Mesenteric fat pad (tissue), 1 donor: ENCODE measurements around the gene ZNG1B. TPM values are rescaled to one million over a fixed set of nuclear protein-coding genes. Genes with fewer than 3 reads are reported as not detected.
"Not testable (repeated sequence)": the region's sequence is repeated elsewhere in the genome, so short reads cannot be mapped to it uniquely, and the experiment has no call there.

Experiments
- DNase-seq: peaks from one replicate; pipeline ENCODE4 v3.0.0-alpha.2; 2020; ENCODE audit warnings: low spot score
- total RNA-seq: library from RNA; stranded (reverse); fragmentation: NEBNext Ultra II Directional; extraction: Animal tissue kit (Norgen Biotek cat#: 25700); gene quantifications from one replicate; pipeline ENCODE4 v1.2.1, GENCODE V29; 2021
- donor health status: DM: yes; HTN: yes; CAD: no.

The ZNG1B gene
- total RNA-seq, 1 donor from 2014 or later: 25.4 TPM

- not testable (repeated sequence) for DNase-seq
These were observed 65.9 kb downstream of the ZNG1B start for GRCh38 chr2:113503094-113504042.

- not testable (repeated sequence) for DNase-seq
These were observed 66.6 kb downstream of the ZNG1B start for GRCh38 chr2:113504081-113504480.

GRCh38 chr2:113507394-113508140 lies 70.1 kb downstream of the ZNG1B start:
- not testable (repeated sequence) for DNase-seq

GRCh38 chr2:113508187-113508586 lies 70.7 kb downstream of the ZNG1B start:
- DNase-seq: not testable (repeated sequence)

GRCh38 chr2:113510913-113511312 lies 73.4 kb downstream of the ZNG1B start:
- not testable (repeated sequence) for DNase-seq

GRCh38 chr2:113511859-113512258 lies 74.4 kb downstream of the ZNG1B start:
- not testable (repeated sequence) for DNase-seq

DNA sequence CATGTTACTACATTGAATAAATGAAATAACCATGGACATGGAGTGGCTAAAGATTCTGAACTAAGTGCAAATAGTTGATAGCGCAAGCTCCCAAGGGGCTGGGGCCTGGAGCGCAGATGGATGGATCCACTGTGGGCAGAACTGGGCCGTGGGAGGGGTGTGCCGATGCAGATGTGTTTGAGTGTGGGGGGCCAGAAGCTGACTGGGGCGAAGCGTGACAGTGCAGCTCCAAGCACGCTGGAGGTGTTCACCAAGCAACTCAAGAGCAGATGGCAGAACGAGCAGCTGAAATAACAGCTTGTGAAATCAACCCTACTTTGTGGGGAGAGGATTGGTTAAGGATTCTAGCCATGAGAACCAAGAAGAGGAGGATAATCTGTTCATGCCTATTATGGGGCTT lies 78.0 kb downstream of the ZNG1B start:
- DNase-seq: not testable (repeated sequence)

- DNase-seq: not testable (repeated sequence)
These were observed 78.5 kb downstream of the ZNG1B start for GRCh38 chr2:113515995-113516394.

GRCh38 chr2:113517025-113517424 lies 79.5 kb downstream of the ZNG1B start:
- not testable (repeated sequence) for DNase-seq

DNA sequence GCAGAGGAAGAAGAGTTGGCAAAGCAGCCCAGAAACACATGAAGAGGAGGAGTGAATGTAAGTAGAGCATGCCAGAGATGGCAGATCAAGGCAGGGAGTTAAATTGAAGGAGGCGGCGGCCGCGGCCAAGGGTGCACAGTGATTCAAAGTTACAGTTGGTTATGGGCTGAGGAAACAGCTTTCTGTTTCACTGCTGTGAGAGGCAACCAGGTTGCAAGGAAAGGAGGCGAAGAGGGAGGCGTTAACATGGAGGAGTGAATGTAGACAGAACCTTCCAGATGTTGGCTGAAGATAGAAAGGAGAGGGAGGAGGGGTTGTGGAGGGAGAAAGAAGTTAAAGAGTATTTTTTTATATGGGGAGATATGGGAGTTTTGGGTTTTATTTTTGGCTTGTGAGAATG lies 83.3 kb downstream of the ZNG1B start:
- not testable (repeated sequence) for DNase-seq

DNA sequence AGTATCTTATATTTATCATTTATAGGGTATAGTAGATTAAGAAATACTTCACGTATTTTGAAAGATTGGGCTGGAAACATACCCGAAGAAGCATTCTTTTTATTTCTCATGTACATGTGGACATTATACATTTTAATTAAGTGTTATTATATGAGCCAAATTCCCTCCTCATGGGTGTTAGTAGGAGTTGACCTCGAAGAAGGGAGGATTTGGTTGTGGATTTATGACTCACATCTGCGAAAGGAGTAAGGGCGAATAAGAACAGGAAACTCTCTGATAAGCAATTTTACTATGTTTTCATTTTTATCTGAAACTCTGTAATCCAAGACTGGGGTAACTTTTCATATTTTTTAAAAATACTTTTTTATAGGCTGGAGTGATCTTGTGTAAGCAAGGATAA lies 84.0 kb downstream of the ZNG1B start:
- not testable (repeated sequence) for DNase-seq

- DNase-seq: not testable (repeated sequence)
These were observed 87.5 kb downstream of the ZNG1B start for GRCh38 chr2:113524986-113525385.

DNA sequence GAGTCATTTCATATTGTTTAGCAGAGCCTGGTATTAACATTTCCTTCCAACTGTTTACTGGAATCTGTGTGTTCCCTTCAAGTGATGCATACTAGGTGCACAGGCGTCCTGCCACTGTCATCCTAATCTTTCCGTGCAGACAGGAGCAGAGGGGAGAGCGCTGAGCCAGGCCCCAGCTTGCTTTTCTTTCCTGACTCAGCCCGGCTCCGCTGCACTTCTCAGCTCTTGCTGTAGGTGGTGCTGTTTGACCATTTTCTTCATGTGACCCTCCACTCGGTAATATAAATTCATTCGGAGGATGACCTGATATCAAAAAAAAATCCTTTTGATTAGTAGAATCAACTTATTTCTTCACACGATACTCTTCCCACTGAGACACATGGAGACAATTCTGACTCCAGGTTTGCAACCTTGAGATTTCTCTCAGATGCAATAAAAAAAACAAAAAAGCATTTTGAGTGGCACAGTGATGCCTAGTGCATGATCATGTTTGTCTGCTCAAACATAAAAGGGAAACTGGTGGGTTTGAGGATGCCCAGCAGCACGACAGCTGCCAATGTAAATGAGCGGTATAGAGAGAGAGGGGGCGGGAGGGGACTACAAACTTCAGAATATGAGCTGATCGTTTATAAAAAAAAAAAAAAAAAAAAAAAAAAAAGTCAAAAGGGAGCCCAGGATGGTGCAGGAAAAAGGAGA lies 90.0 kb downstream of the ZNG1B start:
- DNase-seq: not testable (repeated sequence)

DNA sequence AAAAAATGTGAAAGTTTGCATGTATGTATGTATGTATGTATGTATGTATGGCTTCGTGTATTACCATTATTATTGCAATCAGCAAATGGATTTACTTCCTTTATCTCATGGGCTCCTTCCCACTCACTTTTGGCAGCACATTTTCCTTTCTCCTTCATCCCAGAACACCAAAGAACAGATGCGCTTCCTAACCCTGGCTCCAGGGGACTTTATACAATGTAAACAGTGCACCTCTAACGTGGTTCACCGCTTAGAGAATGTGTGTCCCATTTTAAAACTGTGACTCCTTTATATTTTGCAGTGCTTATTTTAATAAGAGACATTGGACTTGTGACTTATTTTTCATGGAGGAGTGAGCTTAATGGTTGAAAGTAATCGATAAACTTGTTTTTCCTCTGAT lies 90.6 kb downstream of the ZNG1B start:
- not testable (repeated sequence) for DNase-seq

GRCh38 chr2:113528904-113529303 lies 91.4 kb downstream of the ZNG1B start:
- not testable (repeated sequence) for DNase-seq

DNA sequence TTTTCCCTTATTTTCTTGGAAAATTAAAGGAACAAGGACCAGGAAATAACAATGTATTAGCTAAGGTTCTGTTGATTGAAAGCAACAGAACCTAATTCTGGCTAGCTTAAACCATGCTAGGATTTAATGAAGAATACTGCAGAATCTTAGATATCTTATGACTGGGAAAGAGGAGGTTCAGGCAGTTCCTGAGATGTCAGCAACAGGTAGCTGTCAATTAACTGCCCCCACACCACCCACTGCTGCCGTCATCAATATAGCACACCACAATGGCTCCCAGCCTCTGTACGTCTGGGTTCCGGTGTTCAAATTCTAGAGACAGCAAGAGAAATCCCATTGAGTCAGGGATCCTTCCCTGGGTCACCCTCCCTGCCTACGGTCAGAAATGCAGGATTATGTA lies 95.5 kb downstream of the ZNG1B start:
- not testable (repeated sequence) for DNase-seq

DNA sequence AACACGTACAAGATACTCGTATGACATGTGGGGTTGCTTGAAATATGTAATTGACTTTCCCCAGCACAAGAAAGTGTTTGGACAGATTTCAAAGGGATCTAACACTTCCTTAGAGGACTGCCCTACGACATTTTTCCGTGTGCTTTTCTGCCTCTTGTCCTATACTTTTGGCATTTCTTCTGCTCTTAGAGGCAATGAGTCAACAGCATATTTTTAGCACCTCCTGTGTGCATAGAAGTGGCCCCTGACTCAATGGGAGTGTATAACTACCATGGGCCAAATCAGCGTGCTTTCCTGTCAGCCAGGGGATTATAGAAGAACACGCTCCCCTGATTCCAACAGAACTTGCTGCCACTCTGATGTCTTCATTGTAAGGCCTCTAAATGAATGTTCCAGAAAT lies 99.1 kb downstream of the ZNG1B start:
- DNase-seq: not testable (repeated sequence)

GRCh38 chr2:113540834-113541203 lies 103.3 kb downstream of the ZNG1B start:
- DNase-seq: not testable (repeated sequence)

GRCh38 chr2:113541204-113541975 lies 103.9 kb downstream of the ZNG1B start:
- DNase-seq: not testable (repeated sequence)

- not testable (repeated sequence) for DNase-seq
These were observed 104.5 kb downstream of the ZNG1B start for GRCh38 chr2:113541976-113542485.
